NK-92 treated with Interleukin-12 subunit alpha and Interleukin-12 subunit beta, amount 100 ng/mL, for 24 hours (cell line): ENCODE data around the gene LILRB2.
"Not testable (repeated sequence)": the region's sequence is repeated elsewhere in the genome, so short reads cannot be mapped to it uniquely, and the experiment has no call there.

Experiments used
- DNase-seq: peaks from one replicate; lab custom pipeline; 2025; lab: John Stamatoyannopoulos, UW

The LILRB2 gene

GRCh38 chr19:54272181-54272580 lies 8.7 kb downstream of the LILRB2 start:
- not testable (repeated sequence) for DNase-seq

- DNase-seq: not testable (repeated sequence)
These were observed 9.3 kb downstream of the LILRB2 start for GRCh38 chr19:54271587-54271986.

- no peak for DNase-seq
These were observed 9.8 kb downstream of the LILRB2 start for GRCh38 chr19:54271106-54271505.

- no peak for DNase-seq
These were observed 12.0 kb downstream of the LILRB2 start for GRCh38 chr19:54268936-54269335.

GRCh38 chr19:54266133-54266532 lies 14.8 kb downstream of the LILRB2 start:
- peak; percentile 40 for DNase-seq

- no peak for DNase-seq
These were observed 18.4 kb downstream of the LILRB2 start for GRCh38 chr19:54262470-54262869.

GRCh38 chr19:54262066-54262465 lies 18.8 kb downstream of the LILRB2 start:
- no peak for DNase-seq

- DNase-seq: no peak
These were observed 23.8 kb downstream of the LILRB2 start, which contains the start of gene LILRB5 for GRCh38 chr19:54257116-54257480. Gene LILRB5, minus strand, starts transcription at chr19:54257273. Its CDS starts 80 bp downstream, at chr19:54257193.

- DNase-seq: no peak
These were observed 24.4 kb downstream of the LILRB2 start for GRCh38 chr19:54256250-54257115.

- no peak for DNase-seq
These were observed 25.7 kb downstream of the LILRB2 start for GRCh38 chr19:54255105-54255775.

- DNase-seq: no peak
These were observed 26.6 kb downstream of the LILRB2 start for GRCh38 chr19:54254195-54254906.

- DNase-seq: no peak
These were observed 27.3 kb downstream of the LILRB2 start for GRCh38 chr19:54253331-54254194.

GRCh38 chr19:54252845-54253244 lies 28.1 kb downstream of the LILRB2 start:
- no peak for DNase-seq

GRCh38 chr19:54252243-54252642 lies 28.7 kb downstream of the LILRB2 start:
- no peak for DNase-seq

- DNase-seq: peak; percentile 16
These were observed 32.8 kb downstream of the LILRB2 start for GRCh38 chr19:54248016-54248601.

GRCh38 chr19:54247106-54247930 lies 33.6 kb downstream of the LILRB2 start:
- DNase-seq: no peak

- no peak for DNase-seq
These were observed 35.0 kb downstream of the LILRB2 start for GRCh38 chr19:54245936-54246335.

- DNase-seq: not testable (repeated sequence)
These were observed 37.1 kb downstream of the LILRB2 start for GRCh38 chr19:54243809-54244208.

GRCh38 chr19:54242646-54243045 lies 38.3 kb downstream of the LILRB2 start, which contains the start of gene LILRA6:
Gene LILRA6, minus strand, starts transcription at chr19:54242790.
- DNase-seq: not testable (repeated sequence)

GRCh38 chr19:54242234-54242633 lies 38.7 kb downstream of the LILRB2 start:
- not testable (repeated sequence) for DNase-seq
